GM12878 (cell line): ENCODE measurements around the gene TTC23. TPM values are rescaled to one million over a fixed set of nuclear protein-coding genes. Genes with fewer than 3 reads are reported as not detected.

Experiments used
- ATAC-seq: fragments of 200-7000 bp; cut with Tn5 transposase; 3 replicates; pipeline ENCODE4 v1.9.1; 2020; ENCODE audit warnings: mild to moderate bottlenecking, moderate library complexity
- BruUV-seq: library from RNA; stranded (reverse); fragments of 400-500 nt; replicated peaks from 2 replicates; lab custom pipeline; 2021; lab: Mats Ljungman, UMichigan
- CTCF ChIA-PET: fragments of 300-600 bp; sonication (Branson Sonifier 250); formaldehyde crosslinking; extraction: SDS; loops from one replicate; lab custom pipeline; 2021; ENCODE audit warnings: inconsistent platforms; lab: Yijun Ruan, JAX
- POLR2A ChIA-PET: fragments of 350-600 bp; formaldehyde crosslinking; extraction: SDS; loops from one replicate; lab custom pipeline; 2021; ENCODE audit warnings: inconsistent platforms; lab: Charles Lee
- RAD21 ChIA-PET: fragments of 300-600 bp; sonication (Branson Sonifier 250); formaldehyde crosslinking; loops from one replicate; lab custom pipeline; 2023; ENCODE audit warnings: antibody characterized with exemption; ENCODE audit not compliant: unreplicated experiment; lab: Charles Lee
- SMC1A ChIA-PET: fragments of 300-600 bp; sonication (Branson Sonifier 250); formaldehyde crosslinking; loops from one replicate; lab custom pipeline; 2023; ENCODE audit not compliant: unreplicated experiment, uncharacterized antibody; lab: Charles Lee
- DNase-seq: peaks from one replicate; pipeline ENCODE4 v3.0.0-alpha.2; 2011; ENCODE audit warnings: low read depth, low spot score
- FAIRE-seq: peaks from 3 replicates; lab custom pipeline; 2011; peaks lifted over from hg19 to GRCh38; lab: Jason Lieb, UNC
- H2AFZ ChIP-seq: 2 replicates; pipeline ENCODE4 v1.6.0; 2011; ENCODE audit warnings: low read depth, low read length, control low read depth; ENCODE audit not compliant: control insufficient read depth
- H3K27ac ChIP-seq: 2 replicates; pipeline ENCODE4 v1.5.1; 2011; ENCODE audit warnings: control low read depth; ENCODE audit not compliant: control insufficient read depth, insufficient read depth
- H3K27me3 ChIP-seq, 2 experiments: replicated peaks in 1 of 2; 2 replicates each; pipeline versions ENCODE4 v1.6.0 to v1.6.1; 2011; ENCODE audit warnings: low read length in 1 of 2; ENCODE audit not compliant: control insufficient read depth in 2 of 2, insufficient read depth in 2 of 2
- H3K36me3 ChIP-seq, 2 experiments: 2 replicates each; pipeline ENCODE4 v1.5.1; 2011; ENCODE audit warnings: low read length in 1 of 2; ENCODE audit not compliant: control insufficient read depth in 2 of 2, insufficient read depth in 2 of 2
- H3K4me1 ChIP-seq: 2 replicates; pipeline ENCODE4 v1.6.1; 2011; ENCODE audit warnings: mild to moderate bottlenecking, low read length, moderate library complexity, mixed read lengths; ENCODE audit not compliant: control insufficient read depth, insufficient read depth
- H3K4me2 ChIP-seq: 2 replicates; pipeline ENCODE4 v1.6.0; 2011; ENCODE audit warnings: control low read depth; ENCODE audit not compliant: control insufficient read depth, insufficient read depth
- H3K4me3 ChIP-seq: fragments of 200-600 bp; sonication (generic); 2 replicates; pipeline ENCODE4 v1.5.1; 2016
- H3K79me2 ChIP-seq: 2 replicates; pipeline ENCODE4 v1.6.0; 2011; ENCODE audit warnings: low read length; ENCODE audit not compliant: control insufficient read depth, insufficient read depth
- H3K9ac ChIP-seq: 2 replicates; pipeline ENCODE4 v1.8.0; 2011; ENCODE audit warnings: low read length, control low read depth, mixed read lengths; ENCODE audit not compliant: control insufficient read depth, insufficient read depth
- H3K9me3 ChIP-seq: replicated peaks from 3 replicates; pipeline ENCODE4 v1.5.1; 2011; ENCODE audit warnings: mild to moderate bottlenecking, low read length; ENCODE audit not compliant: control insufficient read depth, insufficient read depth
- H4K20me1 ChIP-seq: 2 replicates; pipeline ENCODE4 v1.6.0; 2011; ENCODE audit not compliant: control insufficient read depth, insufficient read depth
- CHD4 ChIP-seq: fragments of 200-600 bp; sonication (generic); IDR thresholded peaks from 2 replicates; pipeline ENCODE4 v1.6.1; 2016; ENCODE audit warnings: mild to moderate bottlenecking
- HDAC6 ChIP-seq: fragments of 200-600 bp; sonication (generic); IDR thresholded peaks from one replicate; pipeline ENCODE4 v1.8.0; 2017; ENCODE audit warnings: antibody characterized with exemption; ENCODE audit not compliant: unreplicated experiment
- MYB ChIP-seq: fragments of 150-350 bp; IDR thresholded peaks from 2 replicates; pipeline ENCODE4 v1.6.1; 2014; ENCODE audit warnings: mild to moderate bottlenecking, low read depth, low read length, borderline replicate concordance
- NR2C1 ChIP-seq: fragments of 450-650 bp; IDR thresholded peaks from 2 replicates; pipeline ENCODE4 v1.6.1; 2017; ENCODE audit warnings: antibody characterized with exemption, mild to moderate bottlenecking, moderate library complexity
- NR2F1 ChIP-seq: fragments of 450-650 bp; conservative IDR thresholded peaks from 2 replicates; pipeline ENCODE4 v1.6.1; 2017; ENCODE audit warnings: mild to moderate bottlenecking
- PRDM15 ChIP-seq: fragments of 450-650 bp; formaldehyde crosslinking; IDR thresholded peaks from 2 replicates; pipeline ENCODE4 v1.4.0; 2020; ENCODE audit warnings: mild to moderate bottlenecking, moderate library complexity
- RB1 ChIP-seq: fragments of 450-650 bp; formaldehyde crosslinking; IDR thresholded peaks from 2 replicates; pipeline ENCODE4 v1.6.1; 2017; ENCODE audit warnings: mild to moderate bottlenecking, borderline replicate concordance
- SIN3A ChIP-seq: IDR thresholded peaks from 2 replicates; pipeline ENCODE4 v1.6.1; 2012; ENCODE audit warnings: low read depth, low read length, improper control_type of control experiment
- SMAD1 ChIP-seq: fragments of 450-650 bp; IDR thresholded peaks from 2 replicates; pipeline ENCODE4 v1.6.1; 2018; ENCODE audit warnings: mild to moderate bottlenecking, low read depth; ENCODE audit not compliant: partially characterized antibody
- SP1 ChIP-seq: IDR thresholded peaks from one replicate; pipeline ENCODE4 v1.6.1; 2011; ENCODE audit warnings: low read depth, low read length
- TAF1 ChIP-seq: IDR thresholded peaks from 2 replicates; pipeline ENCODE4 v1.6.1; 2011; ENCODE audit warnings: mild to moderate bottlenecking, low read depth, low read length, borderline replicate concordance
- WGBS: methylation state at CpG from one replicate; pipeline ENCODE4 v1.1.6; 2016; ENCODE audit warnings: low lambda C conversion rate; ENCODE audit not compliant: insufficient replicate concordance, insufficient coverage; ENCODE audit errors: missing lambda C conversion rate; 5-methylcytosine and 5-hydroxymethylcytosine counted together
- in situ Hi-C: fragments of 300-500 bp; cut with MboI; formaldehyde crosslinking; loops from 9 replicates; pipeline ENCODE4 v1.14.3; 2018; ENCODE audit warnings: mixed read lengths
- intact Hi-C: fragments of 100-400 bp; cut with micrococcal nuclease; formaldehyde crosslinking; loops from one replicate; pipeline ENCODE4 v1.14.2; 2022; ENCODE audit not compliant: unreplicated experiment
- polyA plus RNA-seq, 11 experiments: library from polyadenylated mRNA; depleted of rRNA in 4 of 11; unstranded in 6 of 11; stranded (reverse) in 5 of 11; fragments of >200 nt; fragmentation: Nextera tagmentation in 4 of 11; fragmentation: Illumina TruSeq in 1 of 11; extraction: Ambion mirVana in 4 of 11; extraction: Trizol in 1 of 11; gene quantifications; 1 replicate in 1 of 11; 2 replicates in 10 of 11; pipeline versions ENCODE4 v1.2.1 to v1.2.3, GENCODE V29; 2011 to 2016; ENCODE audit warnings: inconsistent platforms in 2 of 11, missing spikeins in 2 of 11, low read depth in 1 of 11
- total RNA-seq, 4 experiments: library from RNA; depleted of rRNA in 3 of 4; stranded (reverse); fragments of >200 nt in 3 of 4; fragmentation: Illumina TruSeq in 1 of 4; extraction: Trizol in 1 of 4; gene quantifications; 2 replicates each; pipeline versions ENCODE4 v1.2.1 to v1.2.3, GENCODE V29; 2013 to 2021
- TF ChIP-seq, protein P1 (sequence below): fragments of 450-650 bp; formaldehyde crosslinking; IDR thresholded peaks from 2 replicates; pipeline ENCODE4 v1.4.0; 2022; ENCODE audit warnings: mild to moderate bottlenecking, moderate library complexity

TTC23 gene
- total and polyA plus RNA-seq, 10 of the 15 experiments (the other 5 are each of a cell fraction or from before 2014, with no cell fraction given), result 1.2 to 9.0 (median 6.5) TPM

DNA sequence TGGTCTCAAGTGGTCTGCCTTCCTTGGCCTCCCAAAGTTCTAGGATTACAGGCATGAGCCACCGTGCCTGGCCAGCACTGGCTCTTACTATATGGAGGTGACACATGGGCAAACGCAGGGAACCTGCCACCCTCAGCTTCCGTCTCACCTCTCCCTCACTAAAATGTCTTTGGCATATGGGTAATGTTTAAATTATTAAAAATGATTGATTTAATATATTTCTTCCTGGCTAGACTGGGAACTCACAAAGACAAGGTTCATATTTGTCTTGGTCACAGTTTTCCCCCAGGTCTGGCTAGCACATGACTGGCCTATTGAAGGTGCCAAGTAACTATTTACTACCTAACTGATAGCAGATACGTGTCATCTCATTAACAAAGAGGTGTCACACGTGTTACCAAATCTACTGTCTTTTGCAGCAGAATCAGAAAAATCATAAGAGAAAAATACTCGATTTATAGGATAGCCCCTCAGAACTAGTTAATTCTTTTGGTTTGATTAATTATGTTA, 96.3 kb downstream of the TTC23 start:
- no TSS peak for BruUV-seq
- DNase-seq (no peak), FAIRE-seq (no peak), ATAC-seq (no peak)
- Histone ChIP-seq H3K79me2 (no peaks in the 10 kb centered on the region), H3K36me3 (peaks cover 0 to 5% of the 10 kb centered on the region in 2 experiments; a peak in 1 of 4 replicates), H3K4me3 (no peak overlapping the region), H3K9ac (no peak overlapping the region), H3K27ac (no peak overlapping the region), H3K4me2 (no peak overlapping the region), H3K27me3 (no peaks in the 10 kb centered on the region), H3K4me1 (no peaks in the 10 kb centered on the region), H2AFZ (no peak overlapping the region), H3K9me3 (no peaks in the 10 kb centered on the region), H4K20me1 (no peaks in the 10 kb centered on the region)
- ChIA-PET SMC1A (no interaction called here), CTCF (no interaction called here), POLR2A (no interaction called here), RAD21 (no interaction called here)
- in situ Hi-C loops (no loop called here), intact Hi-C loops (no loop called here)
- 52% methylated on average over 6 of the region's 6 CpGs for WGBS
- TF ChIP-seq NR2C1 (no peak), NR2F1 (no peak)

GRCh38 chr15:99151156-99151555, 98.2 kb downstream of the TTC23 start:
- SMC1A ChIA-PET, result no interaction called here
- Histone ChIP-seq H4K20me1 (no peaks in the 10 kb centered on the region), H3K9ac (no peak overlapping the region), H3K4me3 (no peak overlapping the region), H3K4me1 (no peaks in the 10 kb centered on the region), H3K36me3 (peaks cover 0 to 5% of the 10 kb centered on the region in 2 experiments; a peak in 1 of 4 replicates), H3K27me3 (no peaks in the 10 kb centered on the region), H3K27ac (no peak overlapping the region), H3K79me2 (no peaks in the 10 kb centered on the region), H3K4me2 (no peak overlapping the region), H2AFZ (no peak overlapping the region), H3K9me3 (no peaks in the 10 kb centered on the region)
- RAD21 ChIA-PET, result no interaction called here
- CTCF ChIA-PET, result interaction anchor here (1.2 kb wide), 1 partner anchor 43 kb away, joined by 3 read pairs; no protein-coding TSS in a partner anchor
- FAIRE-seq (no peak), ATAC-seq (no peak), DNase-seq (no peak)
- BruUV-seq, result no TSS peak
- intact Hi-C loops (no loop called here), in situ Hi-C loops (no loop called here)
- POLR2A ChIA-PET, result no interaction called here
- WGBS, result 48% methylated on average over 2 of the region's 2 CpGs
- TF ChIP-seq PRDM15 (CRISPR knock-in tag) (no peak), MYB (no peak), RB1 (no peak), SMAD1 (no peak), SP1 (no peak), TAF1 (no peak), CHD4 (no peak), HDAC6 (no peak), SIN3A (no peak)
- TF ChIP-seq, protein P1, sequence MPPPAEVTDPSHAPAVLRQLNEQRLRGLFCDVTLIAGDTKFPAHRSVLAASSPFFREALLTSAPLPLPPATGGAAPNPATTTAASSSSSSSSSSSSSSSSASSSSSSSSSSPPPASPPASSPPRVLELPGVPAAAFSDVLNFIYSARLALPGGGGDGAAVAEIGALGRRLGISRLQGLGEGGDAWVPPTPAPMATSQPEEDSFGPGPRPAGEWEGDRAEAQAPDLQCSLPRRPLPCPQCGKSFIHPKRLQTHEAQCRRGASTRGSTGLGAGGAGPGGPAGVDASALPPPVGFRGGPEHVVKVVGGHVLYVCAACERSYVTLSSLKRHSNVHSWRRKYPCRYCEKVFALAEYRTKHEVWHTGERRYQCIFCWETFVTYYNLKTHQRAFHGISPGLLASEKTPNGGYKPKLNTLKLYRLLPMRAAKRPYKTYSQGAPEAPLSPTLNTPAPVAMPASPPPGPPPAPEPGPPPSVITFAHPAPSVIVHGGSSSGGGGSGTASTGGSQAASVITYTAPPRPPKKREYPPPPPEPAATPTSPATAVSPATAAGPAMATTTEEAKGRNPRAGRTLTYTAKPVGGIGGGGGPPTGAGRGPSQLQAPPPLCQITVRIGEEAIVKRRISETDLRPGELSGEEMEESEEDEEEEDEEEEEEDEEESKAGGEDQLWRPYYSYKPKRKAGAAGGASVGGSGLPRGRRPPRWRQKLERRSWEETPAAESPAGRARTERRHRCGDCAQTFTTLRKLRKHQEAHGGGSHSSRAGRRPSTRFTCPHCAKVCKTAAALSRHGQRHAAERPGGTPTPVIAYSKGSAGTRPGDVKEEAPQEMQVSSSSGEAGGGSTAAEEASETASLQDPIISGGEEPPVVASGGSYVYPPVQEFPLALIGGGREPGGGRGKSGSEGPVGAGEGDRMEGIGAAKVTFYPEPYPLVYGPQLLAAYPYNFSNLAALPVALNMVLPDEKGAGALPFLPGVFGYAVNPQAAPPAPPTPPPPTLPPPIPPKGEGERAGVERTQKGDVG (CRISPR knock-in tag), result no peak
